ENCODE measurements around the gene ADAMTS5. TPM values are rescaled to one million over a fixed set of nuclear protein-coding genes. Genes with fewer than 3 reads are reported as not detected.

Gene ADAMTS5
- total and polyA plus RNA-seq, 2 of the 8 experiments (the other 6 are each of a cell fraction or from before 2014, with no cell fraction given), result 0.20 to 1.1 TPM

GRCh38 chr21:26883768-26884167 is 83.1 kb downstream of the ADAMTS5 start:
- no peaks in the 10 kb centered on the region for H3K9me3 ChIP-seq (ENCODE audit: insufficient read depth in 2 of 2, low read depth in 1 of 2, low read length in 1 of 2)
- H4K20me1 ChIP-seq (replicated peaks in 1 of 2; ENCODE audit: control insufficient read depth in 1 of 2, insufficient read depth in 2 of 2, low read length in 2 of 2), result no peaks in the 10 kb centered on the region
- no peak overlapping the region for H4K5ac ChIP-seq (ENCODE audit: insufficient read length, low read depth, low read length)
- CTCF ChIA-PET (ENCODE audit: partially characterized antibody), result interaction anchor here (1.0 to 8.6 kb wide), 8 partner anchors 10 to 79 kb away, joined by 3 to 74 read pairs (median 5); no protein-coding TSS in a partner anchor
- no peak overlapping the region for H3K9ac ChIP-seq (replicated peaks in 1 of 4; ENCODE audit: extremely low read depth in 1 of 4, low read depth in 3 of 4, low read length in 3 of 4)
- no peak overlapping the region for H3K4me2 ChIP-seq (ENCODE audit: insufficient read depth in 1 of 2, low read depth in 2 of 2, low read length in 2 of 2)
- H2BK12ac ChIP-seq (ENCODE audit: low read depth, low read length), result no peak overlapping the region
- H3K23me2 ChIP-seq (ENCODE audit: low read depth, low read length), result no peaks in the 10 kb centered on the region
- H3K27ac ChIP-seq (ENCODE audit: low read depth, low read length), result no peak overlapping the region
- no peak overlapping the region for H2BK15ac ChIP-seq (ENCODE audit: low read length)
- no peak overlapping the region for H3K56ac ChIP-seq (replicated peaks; ENCODE audit: insufficient read length, low read depth, low read length)
- H2AK5ac ChIP-seq (ENCODE audit: low read depth, low read length), result no peak overlapping the region
- no peak overlapping the region for H2BK5ac ChIP-seq (ENCODE audit: low read depth, low read length)
- H3K18ac ChIP-seq (ENCODE audit: extremely low read depth, low read length), result no peak overlapping the region
- H3K27me3 ChIP-seq (replicated peaks in 1 of 4; ENCODE audit: control insufficient read depth in 3 of 4, extremely low read depth in 1 of 4, insufficient read depth in 3 of 4, low read length in 3 of 4), result no peaks in the 10 kb centered on the region
- H2BK20ac ChIP-seq (ENCODE audit: low read length), result no peak overlapping the region
- no peak for TF ChIP-seq JUND (IDR thresholded peaks at IDR 0.05; ENCODE audit: low read length)
- TF ChIP-seq EGR1 (IDR thresholded peaks at IDR 0.05; ENCODE audit: borderline replicate concordance, low read depth, low read length), result no peak
- no peak for TF ChIP-seq GTF2F1 (IDR thresholded peaks at IDR 0.05; ENCODE audit: borderline replicate concordance, low read depth, low read length)
- TF ChIP-seq TBP (IDR thresholded peaks at IDR 0.05; ENCODE audit: low read depth, low read length), result no peak
- no peak for TF ChIP-seq PHF8 (conservative IDR thresholded peaks at IDR 0.05; ENCODE audit: low read depth, low read length)
- no peak for TF ChIP-seq CHD2 (IDR thresholded peaks at IDR 0.05; ENCODE audit: low read length)
- no peak for TF ChIP-seq TCF12 (IDR thresholded peaks at IDR 0.05; ENCODE audit: low read depth, low read length)
- TF ChIP-seq YY1 (IDR thresholded peaks at IDR 0.05; ENCODE audit: low read depth, low read length), result no peak
- TF ChIP-seq MAX (IDR thresholded peaks at IDR 0.05), result no peak
- TF ChIP-seq TAF7 (optimal IDR thresholded peaks at IDR 0.05; ENCODE audit: borderline replicate concordance, low read depth, low read length), result no peak
- TF ChIP-seq KDM5A (IDR thresholded peaks at IDR 0.05; ENCODE audit: low read length), result no peak
- no peak for TF ChIP-seq POLR2A (IDR thresholded peaks at IDR 0.05; ENCODE audit: control extremely low read depth in 1 of 2, low read depth in 2 of 2, low read length in 2 of 2)
- no peak overlapping the region for H3K23ac ChIP-seq (ENCODE audit: insufficient read length)
- H3K79me2 ChIP-seq (ENCODE audit: control insufficient read depth in 1 of 2, insufficient read depth in 2 of 2, low read length in 2 of 2), result no peaks in the 10 kb centered on the region
- no peak overlapping the region for H3K4ac ChIP-seq (replicated peaks; ENCODE audit: insufficient read length, low read depth, low read length)
- H3K36me3 ChIP-seq (ENCODE audit: control insufficient read depth in 2 of 4, insufficient read depth in 4 of 4, low read length in 3 of 4), result no peaks in the 10 kb centered on the region; a peak in 1 of 8 replicates
- POLR2A ChIA-PET (ENCODE audit: partially characterized antibody), result no interaction called here
- H3K4me1 ChIP-seq (replicated peaks in 1 of 4; ENCODE audit: control insufficient read depth in 3 of 4, insufficient read depth in 4 of 4, low read length in 3 of 4), result no peaks in the 10 kb centered on the region
- DNase-seq (ENCODE audit: low read depth in 1 of 2, low spot score in 2 of 2) (no peak), FAIRE-seq (no peak)
- H3K79me1 ChIP-seq (ENCODE audit: low read depth, low read length), result no peaks in the 10 kb centered on the region
- WGBS, 2 experiments (ENCODE audit: extremely low coverage in 1 of 2, insufficient coverage in 1 of 2, insufficient read length in 1 of 2, insufficient replicate concordance in 2 of 2, low coverage in 1 of 2, low lambda C conversion rate in 2 of 2, missing lambda C conversion rate in 1 of 2), result 82% methylated on average over 2 of the region's 2 CpGs; no CpG with 5 or more reads in 1 of the 2 experiments
- no peak overlapping the region for H2BK120ac ChIP-seq (replicated peaks; ENCODE audit: low read depth, low read length)
- no peak overlapping the region for H4K8ac ChIP-seq (ENCODE audit: extremely low read depth, insufficient read depth, low read length)
- no peak overlapping the region for H3K14ac ChIP-seq (ENCODE audit: insufficient read length)
- H4K91ac ChIP-seq (replicated peaks; ENCODE audit: insufficient read length, low read length), result no peak overlapping the region
- H3K4me3 ChIP-seq (ENCODE audit: extremely low read depth in 1 of 4, insufficient read depth in 2 of 4, low read depth in 3 of 4, low read length in 4 of 4), result no peak overlapping the region
- no peak overlapping the region for H2AFZ ChIP-seq (ENCODE audit: low read length)

Data from H1 (cell line).